Activated CD4-positive, alpha-beta T cell treated with anti-CD3 and anti-CD28 coated beads for 36 hours (primary cell): Measurements from ENCODE around the gene OAS3. TPM values are rescaled to one million over a fixed set of nuclear protein-coding genes. Genes with fewer than 3 reads are reported as not detected.
A peak's percentile ranks its signal among the peaks of the same experiment; 100 is the strongest.

Experiments used
- ATAC-seq: fragments of 200-7000 bp; cut with Tn5 transposase; one replicate; pipeline ENCODE4 v1.10.0; 2021; ENCODE audit warnings: mild to moderate bottlenecking, moderate library complexity
- CTCF ChIA-PET: fragments of 350-600 bp; sonication (Branson Sonifier 250); formaldehyde crosslinking; loops from one replicate; lab custom pipeline; 2021; ENCODE audit warnings: antibody characterized with exemption; lab: Charles Lee
- POLR2A ChIA-PET: fragments of 350-600 bp; sonication (Branson Sonifier 250); formaldehyde crosslinking; loops from one replicate; lab custom pipeline; 2021; ENCODE audit warnings: antibody characterized with exemption, inconsistent platforms; lab: Charles Lee
- DNase-seq: peaks from one replicate; pipeline ENCODE4 v3.0.0-alpha.2; 2020
- H3K27ac Mint-ChIP-seq: one replicate; pipeline ENCODE4 v1.8.0; 2021; ENCODE audit warnings: mixed read lengths
- H3K27me3 Mint-ChIP-seq: one replicate; pipeline ENCODE4 v1.8.0; 2021; ENCODE audit warnings: mixed read lengths
- H3K36me3 Mint-ChIP-seq: one replicate; pipeline ENCODE4 v1.8.0; 2021; ENCODE audit warnings: low read depth, mixed read lengths
- H3K4me1 Mint-ChIP-seq: one replicate; pipeline ENCODE4 v1.8.0; 2021; ENCODE audit warnings: mixed read lengths
- H3K4me3 Mint-ChIP-seq: one replicate; pipeline ENCODE4 v1.8.0; 2021; ENCODE audit warnings: mild to moderate bottlenecking, moderate library complexity, mixed read lengths
- H3K9me3 Mint-ChIP-seq: one replicate; pipeline ENCODE4 v1.8.0; 2021; ENCODE audit warnings: low read depth, mixed read lengths
- intact Hi-C, 2 experiments: fragments of 100-400 bp; cut with DNase I in 1 of 2; cut with micrococcal nuclease in 1 of 2; formaldehyde crosslinking; loops; one replicate each; pipeline versions ENCODE4 v1.14.2 to v1.15.1; 2022 to 2024; cut with DNase I, micrococcal nuclease
- total RNA-seq, 2 experiments: library from RNA; stranded (reverse); gene quantifications; one replicate each; pipeline ENCODE4 v1.2.3, GENCODE V29; 2021

Gene OAS3
- total RNA-seq, 2 experiments from 2014 or later, result 32.1 to 35.3 TPM

DNA sequence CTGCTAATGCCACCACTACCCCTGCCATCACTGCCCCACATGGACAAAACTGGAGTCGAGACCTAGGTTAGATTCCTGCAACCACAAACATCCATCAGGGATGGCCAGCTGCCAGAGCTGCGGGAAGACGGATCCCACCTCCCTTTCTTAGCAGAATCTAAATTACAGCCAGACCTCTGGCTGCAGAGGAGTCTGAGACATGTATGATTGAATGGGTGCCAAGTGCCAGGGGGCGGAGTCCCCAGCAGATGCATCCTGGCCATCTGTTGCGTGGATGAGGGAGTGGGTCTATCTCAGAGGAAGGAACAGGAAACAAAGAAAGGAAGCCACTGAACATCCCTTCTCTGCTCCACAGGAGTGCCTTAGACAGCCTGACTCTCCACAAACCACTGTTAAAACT lies 33.0 kb downstream of the OAS3 start:
- POLR2A ChIA-PET, result no interaction called here
- H3K4me3 Mint-ChIP-seq, result no peak overlapping the region
- no peak overlapping the region for H3K27ac Mint-ChIP-seq
- intact Hi-C loops, result loop anchor here in 1 of 2 experiments (10.0 kb wide), 1 partner anchor 994 kb away; the partner anchor contains the start of gene RBM19
- CTCF ChIA-PET, result no interaction called here
- no peaks in the 10 kb centered on the region for H3K9me3 Mint-ChIP-seq
- no peaks in the 10 kb centered on the region for H3K27me3 Mint-ChIP-seq
- DNase-seq (no peak), ATAC-seq (no peak)
- no peaks in the 10 kb centered on the region for H3K4me1 Mint-ChIP-seq
- peaks cover 19% of the 10 kb centered on the region for H3K36me3 Mint-ChIP-seq

DNA sequence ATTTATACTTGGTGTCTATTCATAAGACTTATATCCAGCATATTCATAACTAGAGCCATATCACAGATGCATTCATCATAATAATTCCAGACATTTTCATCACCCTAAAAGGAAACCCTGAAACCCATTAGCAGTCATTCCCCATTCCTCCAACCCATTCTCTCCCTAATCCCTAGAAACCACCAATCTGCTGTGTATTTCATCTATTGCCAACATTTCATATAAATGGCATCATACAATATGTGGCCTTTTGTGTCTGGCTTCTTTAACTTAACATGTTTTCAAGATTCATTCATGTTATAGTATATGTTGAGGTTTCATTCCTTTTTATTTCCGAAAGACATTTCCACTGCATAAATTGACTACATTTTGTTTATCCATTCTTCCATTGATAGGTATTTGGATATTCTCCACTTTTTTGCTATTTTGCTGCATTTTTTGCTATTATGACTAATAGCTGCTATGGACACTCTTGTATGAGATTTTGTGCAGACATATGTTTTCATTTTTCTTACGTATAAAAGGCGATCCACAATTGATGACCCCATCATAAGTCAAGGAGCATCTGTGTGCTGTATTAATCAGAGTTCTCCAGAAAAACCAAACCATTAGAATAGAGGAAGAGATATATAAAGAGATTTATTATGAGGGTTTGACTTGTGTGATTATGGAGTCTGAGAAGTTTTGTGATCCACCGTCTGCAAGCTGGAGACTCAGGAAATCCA lies 34.9 kb downstream of the OAS3 start:
- DNase-seq (no peak), ATAC-seq (no peak)
- POLR2A ChIA-PET, result no interaction called here
- CTCF ChIA-PET, result interaction anchor here (1.5 kb wide), 1 partner anchor 20 kb away, joined by 5 read pairs; no protein-coding TSS in a partner anchor
- no peak overlapping the region for H3K27ac Mint-ChIP-seq
- no peaks in the 10 kb centered on the region for H3K9me3 Mint-ChIP-seq
- H3K27me3 Mint-ChIP-seq, result no peaks in the 10 kb centered on the region
- H3K4me1 Mint-ChIP-seq, result peaks cover 13% of the 10 kb centered on the region
- peaks cover 13% of the 10 kb centered on the region for H3K36me3 Mint-ChIP-seq
- no peak overlapping the region for H3K4me3 Mint-ChIP-seq
- intact Hi-C loops, result loop anchor here in 1 of 2 experiments (10.0 kb wide), 1 partner anchor 992 kb away; the partner anchor contains the start of gene RBM19

GRCh38 chr12:112973818-112974231 lies 35.6 kb downstream of the OAS3 start:
- no peaks in the 10 kb centered on the region for H3K27me3 Mint-ChIP-seq
- peaks cover 18% of the 10 kb centered on the region for H3K36me3 Mint-ChIP-seq
- no peak overlapping the region for H3K27ac Mint-ChIP-seq
- H3K4me3 Mint-ChIP-seq, result no peak overlapping the region
- intact Hi-C loops, result loop anchor here in 1 of 2 experiments (10.0 kb wide), 1 partner anchor 991 kb away; the partner anchor contains the start of gene RBM19
- POLR2A ChIA-PET, result no interaction called here
- no peak for ATAC-seq
- H3K4me1 Mint-ChIP-seq, result peaks cover 13% of the 10 kb centered on the region
- no peaks in the 10 kb centered on the region for H3K9me3 Mint-ChIP-seq
- CTCF ChIA-PET, result interaction anchor here (1.5 kb wide), 1 partner anchor 19 kb away, joined by 5 read pairs; no protein-coding TSS in a partner anchor
- no peak for DNase-seq

GRCh38 chr12:112974904-112975303 lies 36.6 kb downstream of the OAS3 start:
- POLR2A ChIA-PET, result no interaction called here
- Mint-ChIP-seq H3K4me3 (no peak overlapping the region), H3K9me3 (no peaks in the 10 kb centered on the region)

GRCh38 chr12:112977139-112977538 lies 38.9 kb downstream of the OAS3 start:
- DNase-seq (no peak), ATAC-seq (no peak)
- H3K9me3 Mint-ChIP-seq, result peaks cover 5% of the 10 kb centered on the region
- H3K4me1 Mint-ChIP-seq, result peaks cover 33% of the 10 kb centered on the region
- H3K27me3 Mint-ChIP-seq, result no peaks in the 10 kb centered on the region
- CTCF ChIA-PET, result interaction anchor here (0.8 to 6.2 kb wide), 3 partner anchors 14 to 69 kb away, joined by 3 to 106 read pairs (median 4); no protein-coding TSS in a partner anchor
- POLR2A ChIA-PET, result interaction anchor here (2.6 kb wide), 1 partner anchor 11 kb away, joined by 16 read pairs; no protein-coding TSS in a partner anchor
- peak overlapping the region; percentile 100 for H3K4me3 Mint-ChIP-seq
- intact Hi-C loops, result loop anchor here in 1 of 2 experiments (10.0 kb wide), 1 partner anchor 988 kb away; the partner anchor contains the start of gene RBM19
- H3K36me3 Mint-ChIP-seq, result peaks cover 36% of the 10 kb centered on the region
- peak overlapping the region; percentile 100 for H3K27ac Mint-ChIP-seq

More at GRCh38 chr12:112974904-112975303, 36.6 kb downstream of the OAS3 start:
- DNase-seq (no peak), ATAC-seq (no peak)
- CTCF ChIA-PET, result interaction anchor here (0.5 kb wide), 1 partner anchor 1572 kb away, joined by 3 read pairs; no protein-coding TSS in a partner anchor
- peaks cover 13% of the 10 kb centered on the region for H3K4me1 Mint-ChIP-seq
- no peaks in the 10 kb centered on the region for H3K27me3 Mint-ChIP-seq
- H3K27ac Mint-ChIP-seq, result no peak overlapping the region
- intact Hi-C loops, result loop anchor here in 1 of 2 experiments (10.0 kb wide), 1 partner anchor 990 kb away; the partner anchor contains the start of gene RBM19
- peaks cover 25% of the 10 kb centered on the region for H3K36me3 Mint-ChIP-seq

DNA sequence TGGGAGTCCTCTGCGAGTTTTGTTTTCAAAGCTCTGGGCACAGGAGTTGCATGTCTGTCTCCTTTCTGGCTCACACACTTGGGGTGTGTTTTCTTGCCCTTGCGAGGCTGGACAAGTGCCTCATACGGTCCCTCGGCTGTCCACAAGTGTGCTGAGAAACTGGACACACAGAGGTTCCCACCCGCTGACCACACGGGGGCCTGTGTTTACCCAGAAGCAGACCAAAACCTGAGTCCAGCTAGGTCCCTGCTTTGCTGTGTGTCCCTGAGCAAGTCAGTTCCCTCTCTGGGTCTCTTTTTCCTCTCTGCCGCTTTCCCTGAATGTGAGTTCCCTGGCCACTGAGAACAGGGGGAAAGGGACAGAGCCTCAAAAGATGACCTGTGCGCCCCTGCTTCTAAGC lies 39.4 kb downstream of the OAS3 start:
- H3K27ac Mint-ChIP-seq, result peak overlapping the region; percentile 100
- intact Hi-C loops, result loop anchor here (1.0 to 10.0 kb wide), 10 partner anchors 39 to 987 kb away; partner anchors contain the start of genes OAS3 (in 2 of the 2), DDX54 (in 1 of the 2), ERP29 (in 1 of the 2) and OAS1 (in 1 of the 2)
- ChIA-PET POLR2A (interaction anchor here (0.6 to 2.6 kb wide), 8 partner anchors 10 to 75 kb away, joined by 3 to 16 read pairs (median 5); partner anchors contain the start of gene OAS1), CTCF (interaction anchor here (0.7 to 6.2 kb wide), 14 partner anchors 13 to 209 kb away, joined by 3 to 106 read pairs (median 4); partner anchors contain the start of gene OAS3)
- H3K9me3 Mint-ChIP-seq, result peaks cover 10% of the 10 kb centered on the region
- H3K4me1 Mint-ChIP-seq, result peaks cover 38% of the 10 kb centered on the region
- H3K27me3 Mint-ChIP-seq, result no peaks in the 10 kb centered on the region
- DNase-seq (peak; percentile 18), ATAC-seq (no peak)
- H3K4me3 Mint-ChIP-seq, result peak overlapping the region; percentile 100
- H3K36me3 Mint-ChIP-seq, result peaks cover 41% of the 10 kb centered on the region

DNA sequence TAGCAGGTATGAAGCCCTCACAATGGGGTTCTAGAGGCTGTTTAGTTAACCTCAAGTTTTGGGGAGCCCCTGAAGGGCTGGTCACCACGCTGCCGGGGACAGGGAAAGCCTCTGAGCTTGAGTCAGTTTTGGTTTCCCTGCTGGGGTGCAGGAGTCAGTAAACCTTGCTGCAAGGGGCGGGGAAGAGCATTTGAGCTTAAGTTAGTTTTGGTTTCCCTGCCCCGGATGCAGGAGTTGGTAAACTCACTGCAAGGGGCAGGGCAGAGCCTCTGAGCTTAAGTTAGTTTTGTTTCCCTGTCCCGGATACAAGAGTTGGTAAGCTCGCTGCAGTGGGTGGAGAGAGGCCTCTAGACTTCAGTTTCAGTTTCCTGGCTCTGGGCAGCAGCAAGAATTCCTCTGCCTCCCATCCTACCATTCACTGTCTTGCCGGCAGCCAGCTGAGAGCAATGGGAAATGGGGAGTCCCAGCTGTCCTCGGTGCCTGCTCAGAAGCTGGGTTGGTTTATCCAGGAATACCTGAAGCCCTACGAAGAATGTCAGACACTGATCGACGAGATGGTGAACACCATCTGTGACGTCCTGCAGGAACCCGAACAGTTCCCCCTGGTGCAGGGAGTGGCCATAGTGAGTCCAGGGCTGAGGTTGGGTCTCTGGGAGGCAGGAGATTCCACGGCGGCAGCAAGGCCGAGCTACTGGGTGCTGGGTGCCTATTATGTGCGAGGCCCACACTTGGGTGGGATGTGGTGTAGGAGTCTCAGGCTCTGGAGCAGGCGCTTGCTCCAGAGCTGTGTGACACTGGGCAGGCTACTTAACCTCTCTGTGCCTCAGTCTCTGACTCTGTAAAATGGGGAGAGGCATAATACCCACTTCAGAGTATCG lies 40.1 kb downstream of the OAS3 start, which contains the start of gene OAS2:
TSS of gene OAS2 (plus strand) at position 357 of the 878 bp plus-strand sequence. CDS start at position 447, 90 bp downstream.
- Mint-ChIP-seq H3K4me1 (peaks cover 44% of the 10 kb centered on the region), H3K9me3 (peaks cover 11% of the 10 kb centered on the region), H3K27ac (peak within 1 kb of the TSS; percentile 100), H3K4me3 (peak within 1 kb of the TSS; percentile 100), H3K27me3 (no peaks in the 10 kb centered on the region), H3K36me3 (peaks cover 49% of the 10 kb centered on the region)
- DNase-seq, result peak; percentile 90
- CTCF ChIA-PET, result interaction anchor here (0.6 to 6.2 kb wide), 17 partner anchors 13 to 255 kb away, joined by 3 to 106 read pairs (median 3); partner anchors contain the start of genes OAS1 and OAS3
- POLR2A ChIA-PET, result interaction anchor here (0.6 to 2.6 kb wide), 9 partner anchors 9 to 75 kb away, joined by 3 to 16 read pairs (median 4); partner anchors contain the start of gene OAS1
- ATAC-seq, result peak; percentile 93
- intact Hi-C loops, result loop anchor here (1.0 to 10.0 kb wide), 10 partner anchors 40 to 986 kb away; partner anchors contain the start of genes OAS3 (in 2 of the 2), DDX54 (in 1 of the 2), ERP29 (in 1 of the 2) and OAS1 (in 1 of the 2)

DNA sequence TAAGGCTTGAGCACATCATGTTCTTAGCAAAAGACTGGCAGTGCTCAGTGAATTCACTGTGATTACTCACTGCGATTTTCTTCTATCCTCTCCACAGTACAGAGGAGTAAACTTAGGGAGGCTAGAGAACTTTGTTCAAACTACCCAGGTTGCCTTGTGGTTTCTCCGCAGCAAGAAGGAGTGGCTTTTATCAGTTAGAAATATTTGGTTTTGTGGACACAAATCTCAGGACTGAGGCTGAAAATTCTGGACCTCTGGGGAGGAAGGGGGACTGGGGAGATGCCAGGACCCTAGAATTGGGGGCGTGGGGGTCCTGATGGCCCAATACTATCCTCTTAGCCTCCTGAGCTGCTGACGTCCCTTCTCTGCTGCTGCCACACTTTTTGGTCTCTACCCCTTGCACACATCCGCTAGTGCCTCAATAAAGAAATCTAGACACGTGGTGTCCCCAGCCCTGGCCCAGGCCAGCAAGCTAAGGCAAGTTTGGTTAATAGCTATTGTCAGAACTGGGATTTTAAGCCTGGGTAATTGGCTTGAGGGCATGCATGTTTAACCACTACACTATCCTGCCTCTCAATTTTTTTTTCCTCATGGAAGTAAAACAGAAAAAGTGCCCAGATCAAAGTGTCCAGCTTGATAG lies 40.9 kb downstream of the OAS3 start:
- CTCF ChIA-PET, result interaction anchor here (0.9 to 6.2 kb wide), 5 partner anchors 12 to 174 kb away, joined by 3 to 106 read pairs (median 9); no protein-coding TSS in a partner anchor
- H3K36me3 Mint-ChIP-seq, result peaks cover 56% of the 10 kb centered on the region

DNA sequence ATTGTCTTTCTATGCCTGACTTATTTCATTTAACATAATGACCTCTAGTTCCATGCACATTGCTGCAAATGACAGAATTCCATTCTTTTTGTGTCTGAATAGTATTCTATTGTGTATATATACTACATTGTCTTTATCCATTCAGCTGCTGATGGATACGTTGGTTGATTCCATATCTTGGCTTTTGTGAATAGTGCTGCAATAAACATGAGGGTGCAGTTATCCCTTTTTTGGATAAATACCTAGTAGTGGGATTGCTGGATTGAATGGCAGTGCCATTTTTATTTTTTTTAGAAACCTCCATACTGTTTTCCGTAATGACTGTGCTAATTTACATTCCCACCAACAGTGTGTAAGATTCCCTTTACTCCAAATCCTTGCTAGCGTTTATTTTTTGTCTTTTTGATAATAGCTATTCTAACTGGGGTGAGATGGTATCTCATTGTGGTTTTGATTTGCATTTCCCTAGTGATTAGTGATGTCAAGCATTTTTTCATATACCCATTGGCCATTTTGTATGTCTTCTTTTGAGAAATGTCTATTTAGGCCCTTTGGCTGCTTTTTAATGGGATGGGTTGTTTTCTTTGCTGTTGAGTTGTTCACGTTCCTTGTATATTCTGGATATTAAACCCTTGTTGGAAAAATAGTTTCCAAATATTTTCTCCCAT lies 42.4 kb downstream of the OAS3 start:
- CTCF ChIA-PET, result interaction anchor here (0.9 to 6.2 kb wide), 3 partner anchors 10 to 73 kb away, joined by 3 to 106 read pairs (median 5); no protein-coding TSS in a partner anchor

More for the DNA sequence above, 40.9 kb downstream of the OAS3 start:
- intact Hi-C loops, result loop anchor here (2.0 to 10.0 kb wide), 3 partner anchors 72 to 986 kb away; partner anchors contain the start of genes OAS1 (in 1 of the 2), PTPN11 (in 1 of the 2) and RBM19 (in 1 of the 2)
- Mint-ChIP-seq H3K4me1 (peaks cover 51% of the 10 kb centered on the region), H3K27ac (peak overlapping the region; percentile 100), H3K27me3 (no peaks in the 10 kb centered on the region), H3K9me3 (peaks cover 14% of the 10 kb centered on the region), H3K4me3 (peak overlapping the region; percentile 100)
- DNase-seq (peak; percentile 68), ATAC-seq (peak; percentile 39)
- POLR2A ChIA-PET, result interaction anchor here (1.3 to 2.6 kb wide), 5 partner anchors 9 to 72 kb away, joined by 3 to 16 read pairs (median 6); partner anchors contain the start of gene OAS1

More for the DNA sequence above, 42.4 kb downstream of the OAS3 start:
- H3K9me3 Mint-ChIP-seq, result peaks cover 27% of the 10 kb centered on the region
- no peaks in the 10 kb centered on the region for H3K27me3 Mint-ChIP-seq
- POLR2A ChIA-PET, result interaction anchor here (0.8 kb wide), 1 partner anchor 73 kb away, joined by 3 read pairs; no protein-coding TSS in a partner anchor
- DNase-seq (no peak), ATAC-seq (no peak)
- intact Hi-C loops, result no loop called here
- peaks cover 66% of the 10 kb centered on the region for H3K4me1 Mint-ChIP-seq
- H3K4me3 Mint-ChIP-seq, result peak overlapping the region; percentile 100
- peak overlapping the region; percentile 100 for H3K27ac Mint-ChIP-seq
- peaks cover 70% of the 10 kb centered on the region for H3K36me3 Mint-ChIP-seq
